Measurements from ENCODE around the gene C1QTNF12. TPM values are rescaled to one million over a fixed set of nuclear protein-coding genes. Genes with fewer than 3 reads are reported as not detected.

The C1QTNF12 gene
- total RNA-seq, 1 experiment from 2014 or later, result 4.4 TPM

DNA sequence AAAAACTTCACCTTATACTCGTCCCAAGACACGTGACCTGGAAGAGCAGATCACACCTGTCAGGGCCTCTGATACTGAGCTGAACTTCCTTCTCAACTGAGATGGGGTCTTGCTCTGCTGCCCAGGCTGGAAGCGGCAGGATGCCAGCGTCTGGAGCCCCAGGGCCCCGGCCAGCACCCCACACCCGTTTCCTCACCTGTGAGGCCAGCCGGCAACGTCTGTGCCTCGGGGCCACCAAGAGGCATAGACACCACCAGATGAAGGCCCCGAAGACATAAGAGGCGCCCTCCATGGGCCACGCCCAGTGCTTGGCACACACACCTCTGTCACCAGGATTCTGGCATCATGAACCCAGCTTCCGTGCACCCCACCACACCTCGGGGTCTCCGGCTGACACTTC lies 23.2 kb downstream of the C1QTNF12 start:
- Histone ChIP-seq H2BK120ac (ENCODE audit: low read depth, low read length, poor library complexity, severe bottlenecking) (no peak overlapping the region), H3T11ph (ENCODE audit: low read length) (no peak overlapping the region), H3K9ac (ENCODE audit: extremely low read depth, insufficient read length, low read length) (no peak overlapping the region), H3K79me2 (ENCODE audit: insufficient read depth, low read length) (no peaks in the 10 kb centered on the region; the same call in 1 of the 2 replicates), H3K14ac (ENCODE audit: insufficient read depth, low read length) (no peak overlapping the region), H2AFZ (ENCODE audit: low read length) (no peak overlapping the region), H3K4ac (ENCODE audit: low read depth, low read length) (no peak overlapping the region), H2BK15ac (ENCODE audit: low read depth, low read length) (no peak overlapping the region), H3K23me2 (ENCODE audit: insufficient read length, low read depth, low read length, poor library complexity, severe bottlenecking) (no peaks in the 10 kb centered on the region), H3K4me1 (ENCODE audit: insufficient read depth, low read length) (no peaks in the 10 kb centered on the region), H2BK20ac (ENCODE audit: low read depth, low read length, poor library complexity, severe bottlenecking) (no peak overlapping the region), H3K79me1 (ENCODE audit: insufficient read depth, low read depth, low read length, poor library complexity, severe bottlenecking) (no peaks in the 10 kb centered on the region), H2BK5ac (ENCODE audit: insufficient read length, low read length) (no peak overlapping the region), H4K5ac (ENCODE audit: insufficient read length, low read depth, low read length) (no peak overlapping the region), H3K4me2 (ENCODE audit: insufficient read depth, insufficient read length, low read length) (no peak overlapping the region), H3K23ac (ENCODE audit: insufficient read length, low read depth, low read length) (no peak overlapping the region), H4K20me1 (ENCODE audit: control insufficient read depth, insufficient read depth, insufficient read length) (no peaks in the 10 kb centered on the region), H3K18ac (ENCODE audit: insufficient read length, low read depth, low read length) (no peak overlapping the region), H4K91ac (ENCODE audit: insufficient read length, low read depth, low read length) (no peak overlapping the region), H3K27me3 (ENCODE audit: insufficient read depth, low read length) (no peaks in the 10 kb centered on the region), H3K56ac (ENCODE audit: insufficient read length, low read depth, low read length) (no peak overlapping the region), H3K27ac (ENCODE audit: insufficient read length, low read depth, low read length) (no peak overlapping the region), H2BK12ac (ENCODE audit: insufficient read length, low read depth, low read length) (no peak overlapping the region), H2AK5ac (ENCODE audit: insufficient read length, low read length) (no peak overlapping the region), H3K9me3 (ENCODE audit: control insufficient read depth, low read depth, low read length) (no peaks in the 10 kb centered on the region), H4K8ac (replicated peaks; ENCODE audit: insufficient read length, low read depth, low read length) (no peak overlapping the region)
- 0 out of 5 replicates have a peak overlapping the region, but pooled peaks of 1 of the 2 experiments have one; percentile 24 for H3K4me3 Mint-ChIP-seq
- no peak for DNase-seq
- H3K27me3 Mint-ChIP-seq (ENCODE audit: low read depth), result no peaks in the 10 kb centered on the region
- TF ChIP-seq, protein P1, sequence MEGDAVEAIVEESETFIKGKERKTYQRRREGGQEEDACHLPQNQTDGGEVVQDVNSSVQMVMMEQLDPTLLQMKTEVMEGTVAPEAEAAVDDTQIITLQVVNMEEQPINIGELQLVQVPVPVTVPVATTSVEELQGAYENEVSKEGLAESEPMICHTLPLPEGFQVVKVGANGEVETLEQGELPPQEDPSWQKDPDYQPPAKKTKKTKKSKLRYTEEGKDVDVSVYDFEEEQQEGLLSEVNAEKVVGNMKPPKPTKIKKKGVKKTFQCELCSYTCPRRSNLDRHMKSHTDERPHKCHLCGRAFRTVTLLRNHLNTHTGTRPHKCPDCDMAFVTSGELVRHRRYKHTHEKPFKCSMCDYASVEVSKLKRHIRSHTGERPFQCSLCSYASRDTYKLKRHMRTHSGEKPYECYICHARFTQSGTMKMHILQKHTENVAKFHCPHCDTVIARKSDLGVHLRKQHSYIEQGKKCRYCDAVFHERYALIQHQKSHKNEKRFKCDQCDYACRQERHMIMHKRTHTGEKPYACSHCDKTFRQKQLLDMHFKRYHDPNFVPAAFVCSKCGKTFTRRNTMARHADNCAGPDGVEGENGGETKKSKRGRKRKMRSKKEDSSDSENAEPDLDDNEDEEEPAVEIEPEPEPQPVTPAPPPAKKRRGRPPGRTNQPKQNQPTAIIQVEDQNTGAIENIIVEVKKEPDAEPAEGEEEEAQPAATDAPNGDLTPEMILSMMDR (conservative IDR thresholded peaks at IDR 0.05), result no peak
- H3K36me3 Mint-ChIP-seq (ENCODE audit: insufficient read depth in 1 of 3, low read depth in 3 of 3), result peaks cover 25 to 57% (median 43%) of the 10 kb centered on the region in 3 experiments
- H3K27ac Mint-ChIP-seq, result no peak overlapping the region; a peak in 1 of 7 replicates
- no CpG with 5 or more reads among the region's 15 CpGs for WGBS (ENCODE audit: extremely low coverage, insufficient read length, low lambda C conversion rate)
- no peaks in the 10 kb centered on the region; a peak in 1 of 5 replicates for H3K9me3 Mint-ChIP-seq
- H3K4me1 Mint-ChIP-seq, result no peaks in the 10 kb centered on the region
